Measurements from ENCODE around the gene VMO1. TPM values are rescaled to one million over a fixed set of nuclear protein-coding genes. Genes with fewer than 3 reads are reported as not detected.

The VMO1 gene
- total RNA-seq, 1 experiment from 2014 or later: 1.2 TPM

- no peak for TF ChIP-seq USF2 (CRISPR knock-in tag; IDR thresholded peaks at IDR 0.05)
- TF ChIP-seq ATF3 (CRISPR knock-in tag; conservative IDR thresholded peaks at IDR 0.05): no peak
- no peak for TF ChIP-seq ZNF423 (CRISPR knock-in tag; IDR thresholded peaks at IDR 0.05)
These were observed 26.5 kb upstream of the VMO1 start (continued) for GRCh38 chr17:4812690-4813089.

GRCh38 chr17:4811471-4811870 lies 25.3 kb upstream of the VMO1 start:
- ChIA-PET POLR2A (no interaction called here), CTCF (interaction anchor here (1.5 kb wide), 1 partner anchor 22 kb away, joined by 5 read pairs; no protein-coding TSS in a partner anchor)
- no peaks in the 10 kb centered on the region for H3K27me3 Mint-ChIP-seq (ENCODE audit: low read depth)
- TF ChIP-seq E2F4 (CRISPR knock-in tag; IDR thresholded peaks at IDR 0.05; ENCODE audit: borderline replicate concordance, low read depth) (no peak), ZNF138 (CRISPR knock-in tag; conservative IDR thresholded peaks at IDR 0.05) (no peak), FOXJ3 (CRISPR knock-in tag; IDR thresholded peaks at IDR 0.05; ENCODE audit: borderline replicate concordance) (no peak), TEAD1 (CRISPR knock-in tag; IDR thresholded peaks at IDR 0.05) (no peak), MAX (CRISPR knock-in tag; IDR thresholded peaks at IDR 0.05) (no peak), ZNF425 (CRISPR knock-in tag; conservative IDR thresholded peaks at IDR 0.05) (no peak), NR2C2 (CRISPR knock-in tag; IDR thresholded peaks at IDR 0.05) (no peak), GABPB1 (CRISPR knock-in tag; IDR thresholded peaks at IDR 0.05) (no peak), GTF2I (CRISPR knock-in tag; conservative IDR thresholded peaks at IDR 0.05) (no peak), ZNF671 (CRISPR knock-in tag; IDR thresholded peaks at IDR 0.05) (no peak), AR (CRISPR knock-in tag; IDR thresholded peaks at IDR 0.05) (no peak)
- H3K4me3 Mint-ChIP-seq: no peak overlapping the region
- peaks cover 26% of the 10 kb centered on the region for H3K36me3 Mint-ChIP-seq
- peaks cover 5% of the 10 kb centered on the region for H3K4me1 Mint-ChIP-seq
- ATAC-seq (no peak), DNase-seq (ENCODE audit: low spot score) (no peak)
- H3K9me3 Mint-ChIP-seq: no peaks in the 10 kb centered on the region
- no peak overlapping the region for H3K27ac Mint-ChIP-seq

- peaks cover 10% of the 10 kb centered on the region for H3K4me1 Mint-ChIP-seq
- ChIA-PET POLR2A (no interaction called here), CTCF (no interaction called here)
- H3K4me3 Mint-ChIP-seq: no peak overlapping the region
- peaks cover 4% of the 10 kb centered on the region; the same call in 1 of the 2 replicates for H3K27me3 Mint-ChIP-seq (ENCODE audit: low read depth)
- ATAC-seq (no peak), DNase-seq (ENCODE audit: low spot score) (no peak)
- peaks cover 21% of the 10 kb centered on the region for H3K36me3 Mint-ChIP-seq
- H3K9me3 Mint-ChIP-seq: no peaks in the 10 kb centered on the region
- H3K27ac Mint-ChIP-seq: no peak overlapping the region
- TF ChIP-seq IRF2 (CRISPR knock-in tag; IDR thresholded peaks at IDR 0.05; ENCODE audit: borderline replicate concordance, low read depth) (no peak), TP53 (CRISPR knock-in tag; IDR thresholded peaks at IDR 0.05) (no peak), AFF4 (CRISPR knock-in tag; IDR thresholded peaks at IDR 0.05; ENCODE audit: borderline replicate concordance) (no peak), RORB (CRISPR knock-in tag; IDR thresholded peaks at IDR 0.05) (no peak), ZNF396 (CRISPR knock-in tag; IDR thresholded peaks at IDR 0.05; ENCODE audit: borderline replicate concordance) (no peak), PREB (CRISPR knock-in tag; IDR thresholded peaks at IDR 0.05; ENCODE audit: borderline replicate concordance) (no peak), JUN (CRISPR knock-in tag; IDR thresholded peaks at IDR 0.05) (no peak), EMX1 (CRISPR knock-in tag; IDR thresholded peaks at IDR 0.05) (no peak)
These were observed 24.6 kb upstream of the VMO1 start for GRCh38 chr17:4810696-4811290.
